ENCODE results near the gene PRPF40B. TPM values are rescaled to one million over a fixed set of nuclear protein-coding genes. Genes with fewer than 3 reads are reported as not detected.

PRPF40B gene
- total RNA-seq, 3 donors from 2014 or later (not counting 1 experiment from before 2014, with no cell fraction given): 5.6 to 6.8 (median 5.9) TPM

DNA sequence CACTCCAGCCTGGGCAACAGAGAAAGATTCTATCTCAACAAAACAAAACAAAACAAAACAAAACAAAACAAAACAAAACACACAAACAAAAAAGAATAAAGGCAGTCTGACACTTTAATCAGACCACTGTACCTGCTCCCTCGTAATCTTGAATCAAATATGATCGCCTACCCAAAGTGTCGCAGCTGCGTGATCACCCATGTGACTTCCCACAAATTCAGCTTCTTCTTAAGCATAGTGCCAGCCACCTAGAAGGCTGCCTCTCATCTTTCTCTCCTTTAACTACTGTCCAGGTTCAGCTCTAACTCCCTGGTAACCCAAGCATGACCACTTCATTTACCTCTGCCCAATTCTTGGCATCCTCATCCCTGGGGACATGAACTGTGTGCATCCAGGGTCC lies 46.4 kb downstream of the PRPF40B start:
- intact Hi-C loops (cut with micrococcal nuclease): loop anchor here (2.0 kb wide), 4 partner anchors 15 to 73 kb away; no protein-coding TSS in a partner anchor
- H3K27ac Mint-ChIP-seq: peak overlapping the region; percentile 89 to 92
- DNase-seq: peak in 1 of 2 donors; percentile 49
- Histone ChIP-seq H3K4me3 (ENCODE audit: low read length) (no peak overlapping the region), H3K36me3 (ENCODE audit: control insufficient read depth, insufficient read depth, low read length) (no peaks in the 10 kb centered on the region), H3K27me3 (ENCODE audit: control insufficient read depth, insufficient read depth, low read length) (no peaks in the 10 kb centered on the region), H3K9me3 (ENCODE audit: control insufficient read depth, insufficient read depth, low read length) (no peaks in the 10 kb centered on the region), H3K4me1 (ENCODE audit: control insufficient read depth, insufficient read depth, low read length) (peaks cover 61% of the 10 kb centered on the region), H3K27ac (ENCODE audit: low read length) (peak overlapping the region; percentile 91)
- H3K4me1 Mint-ChIP-seq: peaks cover 80 to 96% of the 10 kb centered on the region in 2 donors
- no peaks in the 10 kb centered on the region for H3K9me3 Mint-ChIP-seq
- 78% methylated on average over 4 of the region's 4 CpGs for WGBS (ENCODE audit: insufficient coverage)
- H3K4me3 Mint-ChIP-seq: no peak overlapping the region
- no peaks in the 10 kb centered on the region for H3K36me3 Mint-ChIP-seq
- no peak for ATAC-seq
- TF ChIP-seq, protein P1, sequence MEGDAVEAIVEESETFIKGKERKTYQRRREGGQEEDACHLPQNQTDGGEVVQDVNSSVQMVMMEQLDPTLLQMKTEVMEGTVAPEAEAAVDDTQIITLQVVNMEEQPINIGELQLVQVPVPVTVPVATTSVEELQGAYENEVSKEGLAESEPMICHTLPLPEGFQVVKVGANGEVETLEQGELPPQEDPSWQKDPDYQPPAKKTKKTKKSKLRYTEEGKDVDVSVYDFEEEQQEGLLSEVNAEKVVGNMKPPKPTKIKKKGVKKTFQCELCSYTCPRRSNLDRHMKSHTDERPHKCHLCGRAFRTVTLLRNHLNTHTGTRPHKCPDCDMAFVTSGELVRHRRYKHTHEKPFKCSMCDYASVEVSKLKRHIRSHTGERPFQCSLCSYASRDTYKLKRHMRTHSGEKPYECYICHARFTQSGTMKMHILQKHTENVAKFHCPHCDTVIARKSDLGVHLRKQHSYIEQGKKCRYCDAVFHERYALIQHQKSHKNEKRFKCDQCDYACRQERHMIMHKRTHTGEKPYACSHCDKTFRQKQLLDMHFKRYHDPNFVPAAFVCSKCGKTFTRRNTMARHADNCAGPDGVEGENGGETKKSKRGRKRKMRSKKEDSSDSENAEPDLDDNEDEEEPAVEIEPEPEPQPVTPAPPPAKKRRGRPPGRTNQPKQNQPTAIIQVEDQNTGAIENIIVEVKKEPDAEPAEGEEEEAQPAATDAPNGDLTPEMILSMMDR (IDR thresholded peaks at IDR 0.05): no peak
- no peaks in the 10 kb centered on the region for H3K27me3 Mint-ChIP-seq (ENCODE audit: low read depth in 2 of 2)

DNA sequence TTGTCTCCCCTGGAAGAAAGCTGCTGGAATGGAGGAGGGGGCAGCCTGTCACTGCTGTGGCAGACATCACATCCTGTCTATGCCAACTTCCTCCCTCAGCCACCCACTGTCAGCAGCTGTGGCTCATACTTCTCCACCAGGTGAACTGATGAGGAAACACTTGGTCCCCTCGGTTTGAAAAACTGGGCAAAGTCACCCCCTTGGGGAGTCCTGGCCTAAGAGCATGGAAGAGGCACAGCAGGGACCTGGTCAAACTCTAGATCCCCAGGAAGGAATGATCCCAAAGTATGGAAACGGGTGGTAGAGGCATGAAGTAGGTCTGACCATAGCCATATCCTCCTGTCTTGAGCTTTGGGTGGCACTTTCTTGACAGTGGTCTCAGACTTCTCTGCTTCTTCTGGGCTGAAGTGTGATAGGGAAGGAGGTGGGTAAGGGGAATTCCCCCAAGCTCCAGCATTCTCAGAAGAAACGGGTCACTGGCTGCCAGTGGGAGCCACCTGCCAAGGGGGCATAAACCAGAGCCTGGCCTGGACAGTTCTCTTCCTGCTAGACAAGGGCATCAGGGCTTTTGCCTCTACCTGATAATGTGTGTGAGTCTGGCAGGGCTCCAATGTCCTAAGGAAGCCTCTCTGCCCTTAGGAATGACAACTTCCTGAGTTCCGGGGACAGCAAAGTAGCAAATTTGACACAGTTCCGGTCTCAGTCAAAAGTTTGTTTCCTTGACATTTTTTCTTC lies 47.8 kb downstream of the PRPF40B start:
- Mint-ChIP-seq H3K4me3 (peak overlapping the region; percentile 74), H3K27ac (peak overlapping the region; percentile 89 to 92), H3K27me3 (ENCODE audit: low read depth in 2 of 2) (no peaks in the 10 kb centered on the region), H3K4me1 (peaks cover 82 to 97% of the 10 kb centered on the region in 2 donors), H3K36me3 (no peaks in the 10 kb centered on the region), H3K9me3 (no peaks in the 10 kb centered on the region)
- intact Hi-C loops (cut with micrococcal nuclease): loop anchor here (2.0 kb wide), 4 partner anchors 14 to 72 kb away; no protein-coding TSS in a partner anchor
- Histone ChIP-seq H3K9me3 (ENCODE audit: control insufficient read depth, insufficient read depth, low read length) (no peaks in the 10 kb centered on the region), H3K27me3 (ENCODE audit: control insufficient read depth, insufficient read depth, low read length) (no peaks in the 10 kb centered on the region), H3K4me1 (ENCODE audit: control insufficient read depth, insufficient read depth, low read length) (peaks cover 66% of the 10 kb centered on the region), H3K36me3 (ENCODE audit: control insufficient read depth, insufficient read depth, low read length) (no peaks in the 10 kb centered on the region), H3K27ac (ENCODE audit: low read length) (peak overlapping the region; percentile 91), H3K4me3 (ENCODE audit: low read length) (no peak overlapping the region)
- TF ChIP-seq, protein P1 (IDR thresholded peaks at IDR 0.05): no peak
- DNase-seq (peak; percentile 48 to 87), ATAC-seq (peak; percentile 73 to 84 (median 82))
- 13% methylated on average over 5 of the region's 5 CpGs for WGBS (ENCODE audit: insufficient coverage)

DNA sequence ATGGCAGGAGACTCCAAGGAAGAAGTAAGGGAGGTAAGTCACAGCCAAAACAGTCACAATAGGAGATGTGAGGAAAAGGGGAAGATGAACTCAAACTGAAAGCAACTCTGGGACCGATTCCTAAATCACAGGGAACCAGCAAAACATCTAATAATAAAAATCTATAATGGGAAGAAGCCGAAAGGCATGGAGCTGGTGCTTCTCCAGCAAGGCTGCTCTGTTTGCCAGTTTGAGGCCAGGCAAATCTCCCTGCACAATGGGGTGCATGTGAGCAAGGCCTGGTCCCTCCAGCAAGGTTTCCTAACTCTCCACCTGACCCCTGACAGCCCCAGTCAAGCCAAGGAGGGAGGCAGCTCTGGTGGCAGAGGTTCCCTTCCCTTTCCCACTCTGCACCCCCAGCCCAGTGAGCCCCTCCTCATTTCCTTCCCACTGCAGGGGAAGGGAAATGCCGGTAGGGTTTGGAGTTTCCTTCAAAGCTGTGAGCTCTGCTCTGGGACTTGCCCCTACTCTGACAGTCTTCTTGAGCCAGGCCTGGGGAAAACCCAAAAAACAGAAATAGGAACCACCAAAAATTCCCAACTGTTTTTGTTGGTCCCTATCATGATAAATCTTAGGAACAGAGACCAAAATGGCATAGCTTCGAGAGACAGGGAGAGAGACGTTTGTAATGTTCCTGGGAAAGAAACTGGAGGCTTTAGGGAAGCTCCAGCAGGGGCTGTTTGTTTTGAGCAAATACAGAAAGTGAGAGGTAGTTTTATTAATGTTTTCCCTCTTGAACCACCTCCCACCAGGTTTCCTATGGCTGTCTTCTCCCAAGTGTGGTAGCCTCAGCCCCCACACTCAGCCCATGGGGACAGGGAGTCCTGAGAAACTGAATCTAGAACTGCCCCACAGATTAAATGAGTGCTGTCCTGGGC lies 49.2 kb downstream of the PRPF40B start:
- Histone ChIP-seq H3K4me3 (ENCODE audit: low read length) (no peak overlapping the region), H3K27ac (ENCODE audit: low read length) (peak overlapping the region; percentile 91), H3K9me3 (ENCODE audit: control insufficient read depth, insufficient read depth, low read length) (no peaks in the 10 kb centered on the region), H3K27me3 (ENCODE audit: control insufficient read depth, insufficient read depth, low read length) (no peaks in the 10 kb centered on the region), H3K4me1 (ENCODE audit: control insufficient read depth, insufficient read depth, low read length) (peaks cover 66% of the 10 kb centered on the region), H3K36me3 (ENCODE audit: control insufficient read depth, insufficient read depth, low read length) (no peaks in the 10 kb centered on the region)
- peaks cover 85 to 97% of the 10 kb centered on the region in 2 donors for H3K4me1 Mint-ChIP-seq
- peak overlapping the region; percentile 74 for H3K4me3 Mint-ChIP-seq
- DNase-seq (peak in 1 of 2 donors; percentile 50), ATAC-seq (no peak)
- TF ChIP-seq, protein P1 (IDR thresholded peaks at IDR 0.05): no peak
- no peaks in the 10 kb centered on the region for H3K36me3 Mint-ChIP-seq
- peak overlapping the region; percentile 89 to 92 for H3K27ac Mint-ChIP-seq
- no peaks in the 10 kb centered on the region for H3K27me3 Mint-ChIP-seq (ENCODE audit: low read depth in 2 of 2)
- intact Hi-C loops (cut with micrococcal nuclease): no loop called here
- 75% methylated on average over 4 of the region's 5 CpGs for WGBS (ENCODE audit: insufficient coverage)
- H3K9me3 Mint-ChIP-seq: no peaks in the 10 kb centered on the region

All from natural killer cell (primary cell).